Ishikawa (cell line): ENCODE data around the gene PLA1A.

Source experiments
- REST ChIP-seq: IDR thresholded peaks from 2 replicates; pipeline ENCODE4 v1.6.1; 2012; ENCODE audit warnings: low read depth, mild to moderate bottlenecking
- TAF1 ChIP-seq: IDR thresholded peaks from 2 replicates; pipeline ENCODE4 v1.6.1; 2012; ENCODE audit warnings: low read depth, mild to moderate bottlenecking
- TEAD4 ChIP-seq: IDR thresholded peaks from 2 replicates; pipeline ENCODE4 v1.6.1; 2012

GRCh38 chr3:119600732-119601131 is 3.0 kb downstream of the PLA1A start:
- no peak for TF ChIP-seq REST
- no peak for TF ChIP-seq TEAD4
- TF ChIP-seq TAF1 = no peak
